Measurements from ENCODE around the gene HPX. TPM values are rescaled to one million over a fixed set of nuclear protein-coding genes. Genes with fewer than 3 reads are reported as not detected.

The HPX gene
- total RNA-seq, 1 experiment from 2014 or later = 1.0 TPM

- POLR2A ChIA-PET = interaction anchor here (0.6 kb wide), 1 partner anchor 84 kb away, joined by 3 read pairs; the partner anchor contains the start of gene SMPD1
- intact Hi-C loops (cut with micrococcal nuclease; ENCODE audit: unreplicated experiment) = no loop called here
These were observed 32.9 kb upstream of the HPX start, which contains the start of gene TRIM3 for GRCh38 chr11:6473451-6474412. TRIM3 (minus strand) TSS chr11:6473941; CDS start chr11:6465695, 8,246 bp downstream.

GRCh38 chr11:6472934-6473333 is 32.1 kb upstream of the HPX start:
- ATAC-seq = no peak
- Histone ChIP-seq H3K27ac (ENCODE audit: low read length) (0 out of 2 replicates have a peak overlapping the region, but pooled peaks have one; percentile 23), H3K9me3 (ENCODE audit: control insufficient read depth, insufficient read depth, low read depth, low read length) (no peaks in the 10 kb centered on the region), H3K27me3 (ENCODE audit: control insufficient read depth, insufficient read depth, low read length) (no peaks in the 10 kb centered on the region), H3K4me3 (ENCODE audit: low read depth in 2 of 2, low read length in 2 of 2) (peak overlapping the region; percentile 77 to 93), H3K36me3 (ENCODE audit: control insufficient read depth, insufficient read depth, low read length) (no peaks in the 10 kb centered on the region), H3K4me1 (ENCODE audit: control insufficient read depth, insufficient read depth, low read length) (peaks cover 23% of the 10 kb centered on the region)
- CTCF ChIA-PET = interaction anchor here (0.8 kb wide), 1 partner anchor 58 kb away, joined by 4 read pairs; no protein-coding TSS in a partner anchor
- intact Hi-C loops (cut with micrococcal nuclease; ENCODE audit: unreplicated experiment) (no loop called here), in situ Hi-C loops (cut with HindIII; ENCODE audit: low pct_unique_long_range_greater_than_20kb, low sequenced_read_pairs) (no loop called here)
- no peak for DNase-seq (ENCODE audit: low read depth, low spot score)
- TF ChIP-seq CTCF (IDR thresholded peaks at IDR 0.05) (no peak), SIN3A (IDR thresholded peaks at IDR 0.05; ENCODE audit: borderline replicate concordance, insufficient read depth, low read depth, low read length) (no peak), POLR2AphosphoS5 (IDR thresholded peaks at IDR 0.05; ENCODE audit: low read depth, low read length) (no peak), TCF7L2 (IDR thresholded peaks at IDR 0.05; ENCODE audit: low read depth, low read length) (no peak)
- TF ChIP-seq, protein P1, sequence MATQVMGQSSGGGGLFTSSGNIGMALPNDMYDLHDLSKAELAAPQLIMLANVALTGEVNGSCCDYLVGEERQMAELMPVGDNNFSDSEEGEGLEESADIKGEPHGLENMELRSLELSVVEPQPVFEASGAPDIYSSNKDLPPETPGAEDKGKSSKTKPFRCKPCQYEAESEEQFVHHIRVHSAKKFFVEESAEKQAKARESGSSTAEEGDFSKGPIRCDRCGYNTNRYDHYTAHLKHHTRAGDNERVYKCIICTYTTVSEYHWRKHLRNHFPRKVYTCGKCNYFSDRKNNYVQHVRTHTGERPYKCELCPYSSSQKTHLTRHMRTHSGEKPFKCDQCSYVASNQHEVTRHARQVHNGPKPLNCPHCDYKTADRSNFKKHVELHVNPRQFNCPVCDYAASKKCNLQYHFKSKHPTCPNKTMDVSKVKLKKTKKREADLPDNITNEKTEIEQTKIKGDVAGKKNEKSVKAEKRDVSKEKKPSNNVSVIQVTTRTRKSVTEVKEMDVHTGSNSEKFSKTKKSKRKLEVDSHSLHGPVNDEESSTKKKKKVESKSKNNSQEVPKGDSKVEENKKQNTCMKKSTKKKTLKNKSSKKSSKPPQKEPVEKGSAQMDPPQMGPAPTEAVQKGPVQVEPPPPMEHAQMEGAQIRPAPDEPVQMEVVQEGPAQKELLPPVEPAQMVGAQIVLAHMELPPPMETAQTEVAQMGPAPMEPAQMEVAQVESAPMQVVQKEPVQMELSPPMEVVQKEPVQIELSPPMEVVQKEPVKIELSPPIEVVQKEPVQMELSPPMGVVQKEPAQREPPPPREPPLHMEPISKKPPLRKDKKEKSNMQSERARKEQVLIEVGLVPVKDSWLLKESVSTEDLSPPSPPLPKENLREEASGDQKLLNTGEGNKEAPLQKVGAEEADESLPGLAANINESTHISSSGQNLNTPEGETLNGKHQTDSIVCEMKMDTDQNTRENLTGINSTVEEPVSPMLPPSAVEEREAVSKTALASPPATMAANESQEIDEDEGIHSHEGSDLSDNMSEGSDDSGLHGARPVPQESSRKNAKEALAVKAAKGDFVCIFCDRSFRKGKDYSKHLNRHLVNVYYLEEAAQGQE (IDR thresholded peaks at IDR 0.05; ENCODE audit: insufficient read depth in 1 of 2, low read depth in 2 of 2, low read length in 1 of 2) = no peak
- POLR2A ChIA-PET = no interaction called here
- no TSS peak for BruUV-seq (replicated peaks)

More at GRCh38 chr11:6473451-6474412, 32.9 kb upstream of the HPX start, which contains the start of gene TRIM3:
- no TSS peak for BruUV-seq (replicated peaks)
- H3K27me3 ChIP-seq (ENCODE audit: control insufficient read depth, insufficient read depth, low read length) = no peaks in the 10 kb centered on the region
- H3K36me3 ChIP-seq (ENCODE audit: control insufficient read depth, insufficient read depth, low read length) = no peaks in the 10 kb centered on the region
- peak within 1 kb of the TSS; percentile 91 for H3K27ac ChIP-seq (ENCODE audit: low read length)
- peak; percentile 64 for DNase-seq (ENCODE audit: low read depth, low spot score)
- no peaks in the 10 kb centered on the region for H3K9me3 ChIP-seq (ENCODE audit: control insufficient read depth, insufficient read depth, low read depth, low read length)
- peak; percentile 80 for TF ChIP-seq CTCF (IDR thresholded peaks at IDR 0.05)
- peak; percentile 62; the same call in 1 of the 2 replicates for TF ChIP-seq SIN3A (IDR thresholded peaks at IDR 0.05; ENCODE audit: borderline replicate concordance, insufficient read depth, low read depth, low read length)
- TF ChIP-seq POLR2AphosphoS5 (IDR thresholded peaks at IDR 0.05; ENCODE audit: low read depth, low read length) = peak; percentile 94
- TF ChIP-seq, protein P1 (IDR thresholded peaks at IDR 0.05; ENCODE audit: insufficient read depth in 1 of 2, low read depth in 2 of 2, low read length in 1 of 2) = no peak
- TF ChIP-seq TCF7L2 (IDR thresholded peaks at IDR 0.05; ENCODE audit: low read depth, low read length) = 0 out of 2 replicates have a peak, but pooled peaks have one; percentile 35
- CTCF ChIA-PET = interaction anchor here (0.7 to 2.5 kb wide), 3 partner anchors 39 to 145 kb away, joined by 4 to 10 read pairs (median 5); no protein-coding TSS in a partner anchor
- ATAC-seq = peak; percentile 92
- in situ Hi-C loops (cut with HindIII; ENCODE audit: low pct_unique_long_range_greater_than_20kb, low sequenced_read_pairs) = no loop called here
- peaks cover 23% of the 10 kb centered on the region for H3K4me1 ChIP-seq (ENCODE audit: control insufficient read depth, insufficient read depth, low read length)
- H3K4me3 ChIP-seq (ENCODE audit: low read depth in 2 of 2, low read length in 2 of 2) = peak within 1 kb of the TSS; percentile 77 to 93

Data from Panc1 (cell line).